Osteoblast (primary cell): Measurements from ENCODE around the gene LRRC28. TPM values are rescaled to one million over a fixed set of nuclear protein-coding genes. Genes with fewer than 3 reads are reported as not detected.
A peak's percentile ranks its signal among the peaks of the same experiment; 100 is the strongest.

ENCODE experiments used
- DNase-seq: peaks from one replicate; pipeline ENCODE4 v3.0.0; 2011; ENCODE audit warnings: low spot score, mixed read lengths; ENCODE audit not compliant: insufficient read length; ENCODE audit errors: missing footprints
- H2AFZ ChIP-seq: 2 replicates; pipeline ENCODE4 v1.6.0; 2011; ENCODE audit warnings: mild to moderate bottlenecking, low read length
- H3K27ac ChIP-seq: 2 replicates; pipeline ENCODE4 v1.5.1; 2011; ENCODE audit warnings: mild to moderate bottlenecking, low read depth, low read length, moderate library complexity
- H3K27me3 ChIP-seq: 2 replicates; pipeline ENCODE4 v1.6.0; 2012; ENCODE audit warnings: mild to moderate bottlenecking, control low read depth, inconsistent platforms, low read length, moderate library complexity; ENCODE audit not compliant: insufficient read depth
- H3K36me3 ChIP-seq: 2 replicates; pipeline ENCODE4 v1.5.1; 2011; ENCODE audit warnings: mild to moderate bottlenecking, low read length, control low read depth, moderate library complexity; ENCODE audit not compliant: insufficient read depth
- H3K4me1 ChIP-seq: 2 replicates; pipeline ENCODE4 v1.5.1; 2011; ENCODE audit warnings: mild to moderate bottlenecking, low read length, control low read depth, moderate library complexity; ENCODE audit not compliant: insufficient read depth
- H3K4me2 ChIP-seq: 2 replicates; pipeline ENCODE4 v1.6.0; 2011; ENCODE audit warnings: mild to moderate bottlenecking, low read length; ENCODE audit not compliant: insufficient read depth
- H3K4me3 ChIP-seq: fragments of 200-600 bp; sonication (generic); 3 replicates; pipeline ENCODE4 v1.5.1; 2012; ENCODE audit warnings: mild to moderate bottlenecking, low read length, inconsistent platforms; ENCODE audit not compliant: insufficient read depth
- H3K79me2 ChIP-seq: 2 replicates; pipeline ENCODE4 v1.6.0; 2012; ENCODE audit warnings: mild to moderate bottlenecking, low read length, control low read depth, inconsistent platforms; ENCODE audit not compliant: insufficient read depth
- H3K9me3 ChIP-seq: 2 replicates; pipeline ENCODE4 v1.5.1; 2011; ENCODE audit warnings: low read depth, low read length, control low read depth
- H4K20me1 ChIP-seq: 2 replicates; pipeline ENCODE4 v1.6.0; 2012; ENCODE audit warnings: mild to moderate bottlenecking, low read length, control low read depth; ENCODE audit not compliant: insufficient read depth
- CTCF ChIP-seq: IDR thresholded peaks from 2 replicates; pipeline ENCODE4 v1.5.1; 2011; ENCODE audit warnings: mild to moderate bottlenecking, low read depth, low read length, moderate library complexity; ENCODE audit errors: extremely low read depth
- total RNA-seq: library from RNA; depleted of rRNA; stranded (reverse); fragments of >200 nt; gene quantifications from 2 replicates; pipeline ENCODE4 v1.2.3, GENCODE V29; 2012

LRRC28 gene
- 32.6 and 32.7 TPM in 2 replicates for total RNA-seq

- Histone ChIP-seq H2AFZ (peak within 1 kb of the TSS; percentile 94), H4K20me1 (no peaks in the 10 kb centered on the region), H3K79me2 (peaks cover 37% of the 10 kb centered on the region), H3K4me3 (peak within 1 kb of the TSS; percentile 76), H3K27ac (peak within 1 kb of the TSS; percentile 92), H3K36me3 (no peaks in the 10 kb centered on the region), H3K27me3 (no peaks in the 10 kb centered on the region), H3K4me2 (peak within 1 kb of the TSS; percentile 97), H3K9me3 (no peaks in the 10 kb centered on the region), H3K4me1 (peaks cover 47% of the 10 kb centered on the region)
- no peak for TF ChIP-seq CTCF
- peak; percentile 93 for DNase-seq
These were observed at the start of gene LRRC28 for GRCh38 chr15:99250857-99251841. Gene LRRC28 (plus strand): TSS chr15:99251481. CDS start chr15:99255958, 4,477 bp downstream.

DNA sequence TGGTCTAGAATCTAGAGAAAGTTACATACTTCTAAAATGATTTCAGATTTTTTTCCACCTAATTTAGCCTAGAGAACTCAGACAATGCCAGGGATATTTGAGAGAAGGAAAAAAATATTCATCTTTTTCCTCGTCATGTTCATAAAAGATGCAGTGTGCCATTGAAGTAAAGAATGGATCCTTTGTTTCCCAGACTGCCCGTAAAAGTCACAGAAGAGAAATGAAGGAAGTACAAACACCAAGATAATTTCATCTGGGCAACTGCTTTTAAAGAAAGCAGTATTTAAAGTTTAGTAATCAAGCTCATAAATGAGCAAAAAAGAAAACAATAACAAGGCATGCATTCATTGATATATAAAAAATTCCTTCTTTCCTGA, 49.1 kb upstream of the LRRC28 start:
- H3K4me1 ChIP-seq, result no peaks in the 10 kb centered on the region
- no peaks in the 10 kb centered on the region for H4K20me1 ChIP-seq
- H3K27me3 ChIP-seq, result no peaks in the 10 kb centered on the region
- H3K9me3 ChIP-seq, result no peaks in the 10 kb centered on the region
- H3K36me3 ChIP-seq, result peaks cover 4% of the 10 kb centered on the region
- no peak overlapping the region for H2AFZ ChIP-seq
- H3K4me3 ChIP-seq, result no peak overlapping the region
- H3K27ac ChIP-seq, result no peak overlapping the region
- H3K4me2 ChIP-seq, result no peak overlapping the region
- no peaks in the 10 kb centered on the region for H3K79me2 ChIP-seq
- DNase-seq, result no peak
- no peak for TF ChIP-seq CTCF

GRCh38 chr15:99207672-99208071, 43.6 kb upstream of the LRRC28 start:
- no peak overlapping the region for H2AFZ ChIP-seq
- H3K4me1 ChIP-seq, result peaks cover 4% of the 10 kb centered on the region
- TF ChIP-seq CTCF, result no peak
- no peak overlapping the region for H3K4me3 ChIP-seq
- no peaks in the 10 kb centered on the region for H4K20me1 ChIP-seq
- H3K27ac ChIP-seq, result no peak overlapping the region
- H3K9me3 ChIP-seq, result no peaks in the 10 kb centered on the region
- H3K36me3 ChIP-seq, result peaks cover 2% of the 10 kb centered on the region
- DNase-seq, result no peak
- no peaks in the 10 kb centered on the region for H3K79me2 ChIP-seq
- no peaks in the 10 kb centered on the region for H3K27me3 ChIP-seq
- H3K4me2 ChIP-seq, result no peak overlapping the region

- Histone ChIP-seq H2AFZ (no peak overlapping the region), H3K27ac (no peak overlapping the region), H3K4me3 (no peak overlapping the region), H4K20me1 (no peaks in the 10 kb centered on the region), H3K9me3 (no peaks in the 10 kb centered on the region), H3K4me2 (no peak overlapping the region), H3K27me3 (no peaks in the 10 kb centered on the region), H3K36me3 (peaks cover 2% of the 10 kb centered on the region), H3K79me2 (no peaks in the 10 kb centered on the region), H3K4me1 (peaks cover 4% of the 10 kb centered on the region)
- no peak for DNase-seq
- TF ChIP-seq CTCF, result no peak
These were observed 42.0 kb upstream of the LRRC28 start for GRCh38 chr15:99209326-99209725.
